ENCODE results near the gene LSM7.

DNA sequence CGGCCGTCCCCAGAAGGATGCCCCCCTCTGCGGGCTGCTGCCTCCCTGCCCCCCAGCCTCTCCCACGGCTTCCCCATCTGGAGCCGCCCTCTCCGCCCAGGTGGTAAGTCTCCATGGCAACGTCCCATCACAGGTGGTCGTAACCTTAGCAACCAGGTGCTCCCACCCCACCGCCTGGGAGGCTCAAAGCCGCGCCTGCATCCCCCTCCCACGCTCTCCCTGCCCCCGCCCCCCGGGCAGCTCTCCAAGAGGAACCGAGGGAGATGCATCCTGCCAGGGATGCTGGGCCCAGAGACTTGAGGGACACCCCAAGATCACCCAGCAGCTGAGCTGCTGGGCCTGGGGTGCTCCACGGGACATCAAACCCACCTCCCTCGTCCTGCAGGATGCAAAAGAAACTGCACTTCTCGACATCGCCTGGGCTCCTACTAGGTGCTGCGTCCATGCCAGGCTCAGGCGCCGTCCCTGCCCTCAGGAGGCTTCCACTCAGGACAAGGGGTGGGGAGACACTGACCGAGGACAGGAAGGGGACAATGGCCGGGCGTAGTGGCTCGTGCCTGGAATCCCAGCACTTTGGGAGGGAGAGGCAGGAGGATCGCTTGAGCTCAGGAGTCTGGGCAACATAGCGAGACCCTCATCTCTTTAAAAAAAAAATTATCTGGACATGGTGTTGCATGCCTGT, 15.4 kb downstream of the LSM7 start:
- TF ChIP-seq, protein P1, sequence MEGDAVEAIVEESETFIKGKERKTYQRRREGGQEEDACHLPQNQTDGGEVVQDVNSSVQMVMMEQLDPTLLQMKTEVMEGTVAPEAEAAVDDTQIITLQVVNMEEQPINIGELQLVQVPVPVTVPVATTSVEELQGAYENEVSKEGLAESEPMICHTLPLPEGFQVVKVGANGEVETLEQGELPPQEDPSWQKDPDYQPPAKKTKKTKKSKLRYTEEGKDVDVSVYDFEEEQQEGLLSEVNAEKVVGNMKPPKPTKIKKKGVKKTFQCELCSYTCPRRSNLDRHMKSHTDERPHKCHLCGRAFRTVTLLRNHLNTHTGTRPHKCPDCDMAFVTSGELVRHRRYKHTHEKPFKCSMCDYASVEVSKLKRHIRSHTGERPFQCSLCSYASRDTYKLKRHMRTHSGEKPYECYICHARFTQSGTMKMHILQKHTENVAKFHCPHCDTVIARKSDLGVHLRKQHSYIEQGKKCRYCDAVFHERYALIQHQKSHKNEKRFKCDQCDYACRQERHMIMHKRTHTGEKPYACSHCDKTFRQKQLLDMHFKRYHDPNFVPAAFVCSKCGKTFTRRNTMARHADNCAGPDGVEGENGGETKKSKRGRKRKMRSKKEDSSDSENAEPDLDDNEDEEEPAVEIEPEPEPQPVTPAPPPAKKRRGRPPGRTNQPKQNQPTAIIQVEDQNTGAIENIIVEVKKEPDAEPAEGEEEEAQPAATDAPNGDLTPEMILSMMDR (IDR thresholded peaks at IDR 0.05) = no peak
- TF ChIP-seq POLR2A (IDR thresholded peaks at IDR 0.05) (no peak), POLR2AphosphoS5 (IDR thresholded peaks at IDR 0.05; ENCODE audit: insufficient read depth in 1 of 2, low read depth in 1 of 2) (no peak)
